Nephron (organoid): ENCODE measurements around the gene HOXA7.

Experiments
- H3K27ac Mint-ChIP-seq, 3 experiments: 2 replicates each; pipeline ENCODE4 v1.8.0; 2020; ENCODE audit warnings: mixed read lengths in 3 of 3, mild to moderate bottlenecking in 2 of 3, moderate library complexity in 1 of 3
- H3K27me3 Mint-ChIP-seq: 2 replicates; pipeline ENCODE4 v1.8.0; 2021; ENCODE audit warnings: low read depth, mild to moderate bottlenecking, moderate library complexity, mixed read lengths
- H3K36me3 Mint-ChIP-seq: 2 replicates; pipeline ENCODE4 v1.8.0; 2020; ENCODE audit warnings: low read depth, mixed read lengths
- H3K4me1 Mint-ChIP-seq: 2 replicates; pipeline ENCODE4 v1.8.0; 2020; ENCODE audit warnings: mixed read lengths
- H3K4me3 Mint-ChIP-seq, 3 experiments: 2 replicates each; pipeline ENCODE4 v1.8.0; 2020; ENCODE audit warnings: mild to moderate bottlenecking in 3 of 3, mixed read lengths in 3 of 3, moderate library complexity in 2 of 3
- H3K9me3 Mint-ChIP-seq: 2 replicates; pipeline ENCODE4 v1.8.0; 2020; ENCODE audit warnings: mixed read lengths
- CTCF ChIP-seq, 3 experiments: fragments of 200-600 bp; sonication (generic); IDR thresholded peaks; one replicate each; pipeline ENCODE4 v1.5.0; 2021; ENCODE audit warnings: antibody characterized with exemption in 3 of 3; ENCODE audit not compliant: unreplicated experiment in 3 of 3

HOXA7 gene

GRCh38 chr7:27153526-27153925, 2.9 kb downstream of the HOXA7 start:
- H3K4me1 Mint-ChIP-seq, result peaks cover 41% of the 10 kb centered on the region
- TF ChIP-seq CTCF (IDR thresholded peaks at IDR 0.05; ENCODE audit: unreplicated experiment in 3 of 3), result no peak
- peak overlapping the region; percentile 95 to 98 (median 96) for H3K4me3 Mint-ChIP-seq
- peaks cover 4% of the 10 kb centered on the region for H3K27me3 Mint-ChIP-seq
- peaks cover 39% of the 10 kb centered on the region for H3K36me3 Mint-ChIP-seq
- no peaks in the 10 kb centered on the region for H3K9me3 Mint-ChIP-seq
- H3K27ac Mint-ChIP-seq, result peak overlapping the region; percentile 97 to 100 (median 99)

GRCh38 chr7:27152816-27153442, 3.5 kb downstream of the HOXA7 start:
- Mint-ChIP-seq H3K27me3 (peaks cover 4% of the 10 kb centered on the region), H3K36me3 (peaks cover 45% of the 10 kb centered on the region), H3K27ac (peak overlapping the region; percentile 97 to 100 (median 99)), H3K4me3 (peak overlapping the region; percentile 95 to 98 (median 96)), H3K4me1 (peaks cover 41% of the 10 kb centered on the region), H3K9me3 (no peaks in the 10 kb centered on the region)
- no peak for TF ChIP-seq CTCF (IDR thresholded peaks at IDR 0.05; ENCODE audit: unreplicated experiment in 3 of 3)

GRCh38 chr7:27151931-27152815, 4.3 kb downstream of the HOXA7 start, which contains the start of gene HOXA3:
Gene HOXA3, minus strand, starts transcription at chr7:27152583. Its CDS starts 41,943 bp downstream, at chr7:27110640.
- Mint-ChIP-seq H3K36me3 (peaks cover 48% of the 10 kb centered on the region), H3K9me3 (no peaks in the 10 kb centered on the region), H3K27ac (peak within 1 kb of the TSS; percentile 97 to 100 (median 99)), H3K27me3 (peaks cover 4% of the 10 kb centered on the region), H3K4me1 (peaks cover 40% of the 10 kb centered on the region), H3K4me3 (peak within 1 kb of the TSS; percentile 95 to 98 (median 96))
- no peak for TF ChIP-seq CTCF (IDR thresholded peaks at IDR 0.05; ENCODE audit: unreplicated experiment in 3 of 3)

GRCh38 chr7:27151341-27151930, 5.0 kb downstream of the HOXA7 start:
- TF ChIP-seq CTCF (IDR thresholded peaks at IDR 0.05; ENCODE audit: unreplicated experiment in 3 of 3), result no peak
- Mint-ChIP-seq H3K27me3 (peaks cover 3% of the 10 kb centered on the region), H3K4me1 (peaks cover 48% of the 10 kb centered on the region), H3K27ac (peak overlapping the region; percentile 97 to 100 (median 99)), H3K36me3 (peaks cover 55% of the 10 kb centered on the region), H3K4me3 (peak overlapping the region; percentile 95 to 98 (median 96)), H3K9me3 (no peaks in the 10 kb centered on the region)

GRCh38 chr7:27150568-27151340, 5.7 kb downstream of the HOXA7 start:
- H3K27me3 Mint-ChIP-seq, result no peaks in the 10 kb centered on the region
- TF ChIP-seq CTCF (IDR thresholded peaks at IDR 0.05; ENCODE audit: unreplicated experiment in 3 of 3), result peak; percentile 88 to 96 (median 94)
- H3K27ac Mint-ChIP-seq, result peak overlapping the region; percentile 97 to 100 (median 99)
- peak overlapping the region; percentile 95 to 98 (median 96) for H3K4me3 Mint-ChIP-seq
- H3K36me3 Mint-ChIP-seq, result peaks cover 62% of the 10 kb centered on the region
- no peaks in the 10 kb centered on the region for H3K9me3 Mint-ChIP-seq
- peaks cover 54% of the 10 kb centered on the region for H3K4me1 Mint-ChIP-seq
